HG03439 (cell line): ENCODE results near the gene GPR108.
"Not testable (repeated sequence)": the region's sequence is repeated elsewhere in the genome, so short reads cannot be mapped to it uniquely, and the experiment has no call there.

Experiments used
- ATAC-seq: cut with Tn5 transposase; IDR thresholded peaks from one replicate; pipeline ENCODE4 v1.9.1; 2021; ENCODE audit warnings: mild to moderate bottlenecking, moderate library complexity; ENCODE audit not compliant: unreplicated experiment

Gene GPR108

DNA sequence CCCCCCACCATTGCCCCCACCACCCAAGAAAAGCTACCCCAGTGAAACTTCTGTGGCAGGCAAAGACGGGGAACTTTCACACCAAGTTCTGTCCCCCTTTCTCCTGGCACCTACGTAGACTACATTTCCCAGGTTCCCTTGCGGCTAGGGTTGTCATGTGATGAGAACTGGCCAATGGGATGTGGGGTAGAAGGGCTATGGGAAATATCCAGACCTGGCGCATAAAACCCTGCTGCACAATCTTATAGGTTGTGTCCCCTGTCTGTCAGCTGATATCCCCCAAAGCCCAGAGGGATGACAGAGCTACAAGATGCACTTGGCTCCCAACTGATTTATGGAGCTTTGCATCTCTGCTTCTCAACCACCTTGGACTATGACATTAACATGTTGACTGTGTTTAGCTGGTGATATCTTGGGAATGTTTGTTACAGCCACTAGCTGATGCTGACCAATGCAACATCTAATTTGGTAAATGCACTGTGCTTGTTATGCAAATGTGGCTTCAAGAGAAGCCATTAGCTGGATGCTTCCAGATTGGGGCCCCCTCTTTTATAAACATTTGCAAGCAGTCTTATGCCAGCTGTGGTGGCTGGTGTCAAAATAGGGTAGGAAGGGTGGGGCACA is 23.8 kb upstream of the GPR108 start:
- no peak for ATAC-seq

DNA sequence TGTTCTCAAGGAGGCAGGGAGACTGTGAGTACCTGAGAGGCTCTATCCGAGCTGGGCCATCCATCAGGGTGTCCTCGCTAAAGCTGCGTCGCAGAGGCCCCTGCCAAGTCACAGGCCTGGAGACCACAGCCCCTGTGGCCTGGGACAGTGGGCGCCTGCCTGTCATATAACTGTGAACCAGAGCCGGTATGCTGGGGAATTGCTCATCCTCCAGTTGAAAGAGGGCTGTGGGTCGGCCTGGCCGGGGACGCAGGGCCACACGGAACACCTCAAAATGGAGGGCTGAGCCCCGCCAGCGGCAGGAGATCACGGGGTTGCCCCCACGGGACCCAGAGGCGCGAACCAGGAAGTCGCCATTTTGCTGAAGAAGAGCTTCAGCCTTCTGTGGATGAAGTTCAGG is 23.2 kb upstream of the GPR108 start:
- ATAC-seq, result no peak

DNA sequence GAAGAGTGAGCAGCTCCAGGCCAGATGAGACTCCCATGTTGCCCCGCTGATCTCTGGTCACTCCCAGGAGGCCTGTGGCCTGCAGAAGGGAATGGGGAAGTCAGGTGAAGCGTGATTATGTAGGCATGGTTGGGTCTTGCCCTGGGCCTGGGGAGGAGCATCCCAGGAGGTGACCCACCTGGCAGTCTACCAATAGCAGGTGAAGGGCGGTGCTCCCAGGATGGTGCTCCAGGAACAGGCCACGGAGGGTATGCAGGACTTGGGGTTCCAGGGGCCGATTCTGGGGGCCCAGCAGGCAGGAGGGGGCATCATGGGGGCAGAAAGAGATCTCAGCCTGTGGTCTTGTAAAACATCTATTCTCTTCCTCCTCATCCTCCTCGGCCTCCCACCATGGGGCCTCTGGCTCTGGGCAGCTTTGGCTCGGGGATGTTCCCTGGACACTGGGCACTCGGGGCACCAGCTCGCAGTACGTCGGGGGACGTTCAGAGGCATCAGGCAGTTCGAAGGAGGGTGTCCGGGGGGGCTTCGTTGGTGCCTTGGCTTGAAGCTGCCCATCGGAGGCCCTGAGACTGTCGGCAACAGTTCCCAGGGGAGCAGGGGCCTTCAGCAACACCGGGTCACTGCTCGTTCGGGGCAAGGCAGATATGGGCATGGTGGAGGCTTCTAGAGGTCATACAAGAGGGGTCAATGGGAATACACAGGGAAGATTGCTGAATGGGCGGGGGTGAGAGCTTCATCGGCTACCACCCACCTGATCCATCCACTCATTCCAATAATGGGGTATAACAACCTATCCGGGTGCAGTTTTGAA is 17.5 kb upstream of the GPR108 start:
- ATAC-seq, result no peak

DNA sequence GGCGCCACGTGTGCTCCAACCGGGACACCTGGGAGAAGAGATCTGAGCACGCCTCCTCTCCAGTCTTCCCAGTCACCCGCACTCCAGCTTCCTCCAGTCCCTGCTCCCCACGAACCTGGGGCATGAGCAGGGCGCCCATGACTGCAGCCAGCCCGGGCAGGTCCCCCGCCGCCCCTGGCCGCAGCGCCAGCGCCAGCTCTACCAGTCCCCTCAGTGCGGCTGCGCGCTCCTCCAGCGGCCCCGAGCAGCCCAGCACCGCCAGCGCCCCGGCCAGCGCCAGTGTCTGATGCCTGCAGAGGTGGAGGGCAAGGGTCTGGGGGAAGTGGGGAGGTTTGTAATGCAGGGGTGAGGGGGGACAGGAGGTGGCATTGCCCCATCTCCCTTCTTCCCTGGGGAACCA is 16.8 kb upstream of the GPR108 start:
- no peak for ATAC-seq

DNA sequence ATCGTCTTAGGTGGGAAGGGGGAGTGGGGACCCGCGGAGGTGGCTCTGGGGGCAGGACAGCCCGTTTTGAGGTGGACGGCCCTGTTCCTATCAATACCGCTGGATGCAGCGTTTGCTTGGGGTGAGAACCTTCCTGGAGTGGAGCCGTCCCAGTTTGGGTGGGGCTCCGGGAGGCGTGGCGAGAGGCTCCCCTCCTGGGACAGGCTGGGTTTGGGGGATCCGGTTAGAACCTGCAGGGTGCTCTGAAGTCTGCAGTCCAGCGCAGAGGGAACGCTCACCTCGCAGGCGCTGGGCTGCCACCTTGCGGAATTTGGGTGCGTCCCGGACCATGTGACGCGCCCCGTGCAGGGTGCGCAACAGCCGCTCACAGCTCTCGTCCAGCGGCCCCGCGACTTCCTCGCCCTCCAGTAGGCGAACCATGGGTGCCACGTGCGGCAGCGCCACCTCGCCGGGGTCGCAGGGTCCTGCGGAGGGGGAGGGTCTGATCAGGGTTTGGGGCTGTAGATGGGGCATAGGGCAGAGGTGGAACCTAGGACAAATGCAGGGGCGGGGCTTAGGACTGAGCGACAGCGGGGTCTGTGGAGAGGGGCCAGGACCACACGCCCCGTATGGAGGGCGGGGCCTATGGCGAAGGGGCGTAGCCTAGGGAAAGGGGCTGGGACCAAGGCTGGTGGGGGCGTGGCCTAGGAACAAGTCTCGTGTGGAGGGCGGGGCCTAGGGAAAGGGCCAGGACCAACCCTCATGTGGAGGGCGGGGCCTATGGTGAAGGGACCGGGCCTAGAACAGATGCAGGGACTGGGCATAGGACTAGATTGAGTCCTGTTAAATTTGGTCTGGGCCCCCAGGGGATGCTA is 16.0 kb upstream of the GPR108 start:
- peak; percentile 78 for ATAC-seq

DNA sequence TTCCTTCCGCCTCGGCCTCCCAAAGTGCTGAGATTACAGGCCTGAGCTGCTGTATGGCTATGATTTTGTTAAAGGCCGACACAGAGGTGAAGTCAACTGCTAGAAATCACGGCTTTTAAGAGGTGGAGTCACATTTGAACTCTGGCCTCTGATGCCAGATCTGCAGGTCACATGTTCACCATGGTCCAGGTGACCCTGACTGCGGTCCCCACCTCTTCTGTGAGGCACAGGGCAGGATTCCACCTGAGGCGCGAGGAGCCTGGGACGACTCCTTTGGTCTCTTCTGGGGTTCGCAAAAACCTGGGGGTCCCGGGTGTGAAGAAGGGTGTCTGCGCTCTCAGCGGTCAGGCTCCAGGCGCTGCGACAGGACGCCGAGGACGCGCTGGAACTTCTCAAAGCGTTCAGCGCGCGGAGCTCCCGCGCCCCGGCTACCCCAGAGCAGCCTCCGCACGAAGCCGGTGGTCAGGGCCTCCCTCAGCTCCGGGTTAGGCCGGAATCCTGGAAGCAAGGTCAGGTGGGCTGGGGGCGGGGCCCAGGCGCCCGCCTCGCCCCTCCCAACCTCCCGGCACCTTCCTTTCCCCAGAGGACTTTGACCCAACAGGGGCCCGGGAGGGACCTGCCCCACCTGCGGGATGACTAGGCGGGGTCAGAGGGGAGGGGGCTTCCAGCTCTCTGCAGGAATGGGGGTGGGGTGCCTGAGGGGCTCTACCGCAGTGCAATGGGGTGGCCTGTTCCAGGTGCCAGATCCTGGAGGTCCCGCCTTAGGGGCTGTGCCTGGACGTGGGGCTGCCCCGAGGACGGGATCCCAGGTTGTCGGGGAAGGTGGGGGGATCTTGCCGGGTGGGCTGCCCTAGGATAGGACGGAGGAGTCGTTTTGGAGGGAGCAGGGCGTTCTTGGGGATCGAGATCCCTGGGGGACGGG is 15.1 kb upstream of the GPR108 start:
- ATAC-seq, result no peak

DNA sequence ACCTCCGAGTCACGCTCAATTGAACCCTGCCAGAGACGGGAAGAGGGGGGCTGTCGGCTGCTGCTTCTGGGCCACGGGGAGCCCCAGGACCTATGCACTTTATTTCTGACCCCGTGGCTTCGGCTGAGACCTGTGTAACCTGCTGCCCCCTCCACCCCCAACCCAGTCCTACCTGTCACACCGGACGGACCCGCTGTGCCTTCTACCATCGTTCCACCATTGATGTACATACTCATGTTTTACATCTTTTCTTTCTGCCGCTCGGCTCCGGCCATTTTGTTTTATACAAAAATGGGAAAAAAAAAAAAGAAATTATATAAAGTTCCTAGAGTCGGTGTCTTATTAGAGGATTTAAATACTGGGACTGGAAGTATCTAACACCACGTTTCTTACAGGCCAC is 13.8 kb upstream of the GPR108 start:
- no peak for ATAC-seq

DNA sequence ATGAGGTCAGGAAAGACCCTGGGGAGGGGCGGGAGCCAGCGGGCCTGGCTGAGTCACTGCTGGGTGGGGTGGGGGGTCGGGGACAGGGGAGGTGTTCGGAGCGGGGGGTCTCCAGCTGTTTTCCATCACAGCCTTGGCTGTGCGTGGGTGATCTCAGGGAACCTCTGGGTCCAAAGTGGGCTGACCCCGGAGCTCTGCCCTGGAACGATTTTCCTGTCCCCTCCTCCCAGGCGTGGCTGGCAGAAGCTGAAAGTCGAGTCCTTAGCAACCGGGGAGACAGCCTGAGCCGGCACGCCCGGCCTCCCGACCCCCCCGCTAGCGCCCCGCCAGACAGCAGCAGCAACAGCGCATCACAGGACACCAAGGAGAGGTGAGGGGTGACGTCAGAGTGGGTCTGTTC is 12.7 kb upstream of the GPR108 start:
- ATAC-seq, result no peak

DNA sequence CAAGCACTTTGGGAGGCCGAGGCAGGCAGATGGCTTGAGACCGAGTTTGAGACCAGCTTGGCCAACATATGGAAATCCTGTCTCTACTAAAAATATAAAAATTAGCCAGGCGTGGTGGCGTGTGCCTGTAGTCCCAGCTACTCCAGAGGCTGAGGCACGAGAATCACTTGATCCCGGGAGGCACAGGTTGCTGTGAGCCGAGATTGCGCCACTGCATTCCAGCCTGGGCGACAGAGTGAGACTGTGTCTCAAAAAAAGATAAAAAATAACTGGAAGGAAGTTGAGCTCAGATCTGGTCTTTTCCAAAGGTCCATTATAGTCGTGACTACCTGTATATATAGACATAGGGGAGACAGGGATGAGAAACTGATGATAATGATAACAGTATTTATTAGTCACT is 11.2 kb upstream of the GPR108 start:
- not testable (repeated sequence) for ATAC-seq

DNA sequence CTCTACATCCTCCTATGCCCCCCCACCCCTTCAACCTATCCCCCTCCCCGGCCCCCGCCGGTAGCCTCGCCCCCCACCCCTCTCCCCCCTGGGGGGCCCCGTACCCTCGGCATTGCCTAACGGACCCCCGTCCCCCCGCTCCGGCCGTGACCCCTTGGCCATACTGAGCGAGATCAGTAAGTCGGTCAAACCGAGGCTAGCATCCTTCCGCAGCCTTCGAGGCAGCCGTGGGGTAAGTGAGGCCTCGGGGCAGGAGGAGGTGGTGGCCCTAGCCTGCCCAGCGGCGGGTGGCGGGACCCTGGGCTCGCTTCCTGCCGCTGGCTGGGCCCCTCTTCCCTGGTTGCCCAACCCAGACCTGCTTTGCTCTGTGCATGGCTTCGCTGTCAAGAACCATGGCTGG is 8.6 kb upstream of the GPR108 start:
- no peak for ATAC-seq

DNA sequence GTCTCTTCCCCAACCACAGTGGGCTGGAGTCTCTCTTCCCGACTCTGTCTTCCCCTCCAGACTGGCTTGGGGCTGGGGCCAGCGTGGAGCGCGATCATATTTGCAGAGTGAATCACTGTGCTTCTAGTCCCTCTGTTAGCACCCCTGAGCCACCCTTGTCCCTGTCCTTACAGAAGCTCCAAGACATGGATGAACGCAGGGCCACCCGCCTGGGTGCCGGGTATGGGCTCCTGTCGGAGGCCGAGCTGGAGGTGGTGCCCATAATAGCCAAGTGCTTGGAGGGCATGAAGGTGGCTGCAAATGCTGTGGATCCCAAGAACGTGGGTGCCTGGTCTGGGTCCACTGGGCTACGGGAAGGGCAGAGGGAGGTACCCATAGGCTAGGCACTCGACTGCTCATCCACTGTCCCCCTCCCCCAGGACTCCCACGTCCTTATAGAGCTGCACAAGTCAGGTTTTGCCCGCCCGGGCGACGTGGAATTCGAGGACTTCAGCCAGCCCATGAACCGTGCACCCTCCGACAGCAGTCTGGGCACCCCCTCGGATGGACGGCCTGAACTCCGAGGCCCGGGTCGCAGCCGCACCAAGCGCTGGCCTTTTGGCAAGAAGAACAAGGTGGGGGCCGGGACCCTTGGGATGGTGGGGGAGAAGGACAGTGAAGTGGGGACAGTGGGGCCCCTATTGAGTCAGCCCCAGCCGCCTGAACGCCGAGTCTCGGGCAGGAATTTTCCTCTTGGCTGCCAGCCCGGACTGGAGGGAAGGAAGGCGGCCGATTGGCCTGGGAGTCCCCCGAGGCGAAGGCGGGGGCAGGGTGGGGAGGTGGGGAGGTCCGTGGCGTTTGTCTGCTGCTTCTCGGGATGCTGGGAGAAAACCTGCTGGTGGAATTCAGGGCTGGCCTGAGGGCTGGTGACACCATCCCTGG is 7.3 kb upstream of the GPR108 start:
- no peak for ATAC-seq

DNA sequence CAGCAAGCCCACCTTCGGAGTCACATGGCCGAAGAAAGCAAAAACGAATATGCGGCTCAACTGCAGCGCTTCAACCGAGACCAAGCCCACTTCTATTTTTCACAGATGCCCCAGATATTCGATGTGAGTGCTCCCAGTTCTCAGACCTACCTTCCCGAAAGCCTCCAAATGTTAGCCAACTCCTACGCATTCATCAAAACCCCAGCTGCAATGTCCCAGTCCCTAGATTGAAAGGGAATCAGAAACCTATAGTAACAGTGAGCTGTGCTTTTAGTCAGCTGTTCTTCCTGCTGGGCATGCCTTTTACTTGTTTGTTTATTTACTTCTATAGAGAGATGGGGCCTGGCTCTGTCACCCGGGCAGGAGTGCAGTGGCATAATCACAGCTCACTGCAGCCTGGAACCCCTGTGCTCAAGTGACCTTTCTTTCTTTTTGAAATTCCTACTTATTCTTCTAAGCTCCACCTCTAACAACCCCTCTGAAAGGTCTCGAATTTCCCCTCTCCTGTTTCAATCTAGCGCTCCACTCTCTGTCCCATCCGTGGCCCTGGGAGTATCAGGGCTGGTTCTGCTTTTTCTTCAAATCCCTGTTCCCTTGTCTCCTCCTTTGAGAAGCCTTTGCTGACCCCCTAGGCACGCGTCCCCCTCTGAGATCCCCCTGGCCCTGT is 6.5 kb upstream of the GPR108 start:
- no peak for ATAC-seq

DNA sequence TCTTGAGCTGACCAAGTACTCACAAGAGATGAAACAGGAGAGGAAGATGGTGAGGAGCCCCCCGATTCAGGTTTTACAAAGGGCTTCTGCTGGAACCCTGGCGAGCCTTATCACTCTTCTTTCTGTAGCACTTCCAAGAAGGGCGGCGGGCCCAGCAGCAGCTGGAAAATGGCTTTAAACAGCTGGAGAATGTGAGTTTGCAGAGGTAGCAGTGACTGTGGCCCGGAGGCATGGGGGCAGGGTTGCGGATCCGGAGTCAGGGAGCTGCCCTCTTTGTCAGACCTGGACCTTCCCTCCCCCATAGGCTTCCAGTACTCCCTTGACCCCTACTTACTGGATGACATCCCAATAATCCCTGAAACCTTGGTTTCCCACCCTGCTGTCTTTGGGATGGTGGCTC is 5.7 kb upstream of the GPR108 start:
- ATAC-seq, result no peak

DNA sequence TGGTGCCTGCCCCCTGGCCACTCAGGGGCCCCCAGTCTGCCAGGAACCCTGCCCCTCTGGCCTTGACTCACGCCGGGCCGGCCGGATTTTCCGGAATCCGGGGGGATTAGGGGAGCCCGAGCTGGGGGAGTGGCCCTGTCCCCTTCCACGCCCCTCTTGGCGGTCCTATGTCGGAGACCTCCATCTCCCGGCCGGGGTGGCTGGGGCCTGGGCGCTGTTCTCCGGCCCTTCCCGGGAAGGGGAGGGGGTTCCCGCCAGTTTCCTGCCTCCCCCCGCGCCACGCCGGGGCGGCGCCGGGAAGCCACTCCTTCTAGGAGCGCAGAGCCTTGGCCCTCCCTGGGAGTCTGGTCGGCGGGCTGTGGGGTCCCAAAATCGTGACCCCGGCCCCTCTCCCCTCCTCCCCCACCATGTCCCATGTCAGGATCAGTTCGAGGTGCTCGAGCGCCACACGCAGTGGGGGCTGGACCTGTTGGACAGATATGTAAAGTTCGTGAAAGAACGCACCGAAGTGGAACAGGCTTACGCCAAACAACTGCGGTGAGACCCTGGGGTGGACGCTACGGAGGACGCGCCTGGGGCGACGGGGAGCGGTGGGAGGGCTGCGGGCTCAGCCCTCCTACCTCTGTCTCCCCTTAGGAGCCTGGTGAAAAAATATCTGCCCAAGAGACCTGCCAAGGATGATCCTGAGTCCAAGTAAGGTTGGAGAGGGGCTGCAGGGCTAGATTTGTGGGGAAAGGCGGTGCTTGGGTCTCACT is 3.4 kb upstream of the GPR108 start:
- ATAC-seq, result no peak

DNA sequence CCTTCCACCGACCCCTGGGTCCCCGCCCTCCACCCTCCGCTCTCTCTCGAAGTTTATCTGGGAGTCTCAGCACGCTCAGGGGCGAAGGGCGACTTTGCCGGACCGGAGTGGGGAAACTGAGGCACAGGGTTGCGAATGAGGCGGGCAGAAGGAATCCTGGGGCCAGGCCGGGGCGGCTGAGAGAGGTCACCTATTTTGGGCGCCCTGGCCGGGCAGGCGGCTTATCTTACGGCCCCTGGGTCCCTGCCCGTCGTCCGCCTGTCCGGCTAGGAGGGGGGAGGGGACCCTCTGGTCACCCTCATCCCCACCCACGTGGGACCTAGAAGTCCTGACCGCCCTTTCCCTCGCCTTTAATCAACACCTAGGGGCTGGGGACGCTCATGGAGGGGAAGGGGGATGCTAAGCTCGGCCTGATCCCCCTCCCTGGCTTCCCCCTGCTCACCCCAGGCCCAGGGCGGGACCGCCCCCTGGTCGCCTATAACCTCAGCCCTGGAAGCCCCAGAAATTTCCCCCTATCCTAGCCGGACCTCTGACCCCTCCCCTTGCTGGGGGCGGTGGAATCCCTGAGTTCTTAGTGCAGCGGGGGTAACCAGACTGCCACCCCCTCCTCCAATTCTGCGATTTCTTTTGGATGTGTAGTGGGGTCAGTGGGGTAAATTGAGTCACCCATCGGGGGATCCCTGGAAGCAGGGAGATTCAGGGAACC is 2.7 kb upstream of the GPR108 start:
- ATAC-seq, result no peak

DNA sequence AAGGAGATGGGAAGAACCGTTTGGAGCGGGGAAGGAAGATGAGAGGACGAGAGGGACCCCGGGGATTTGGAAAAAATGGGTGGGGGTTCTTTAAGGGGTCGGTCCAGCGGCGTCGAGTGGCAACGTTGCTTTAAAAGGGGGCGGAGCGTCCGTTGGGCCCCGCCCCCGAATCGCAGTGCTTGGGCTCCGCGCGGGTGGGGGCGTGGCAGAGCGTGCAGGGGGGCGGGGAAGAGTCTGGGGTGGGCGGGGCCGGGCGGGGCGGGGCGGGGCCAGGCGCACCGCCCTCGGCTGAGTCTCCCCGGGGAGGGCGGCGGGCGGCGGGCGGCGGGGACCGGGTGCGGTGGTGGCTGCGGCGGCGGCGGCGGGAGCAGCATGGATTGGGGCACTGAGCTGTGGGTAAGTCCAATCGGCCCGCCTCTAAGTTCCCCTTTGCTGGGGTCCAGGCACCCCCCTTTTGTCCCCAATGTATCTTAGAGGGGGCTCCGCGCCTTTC is 2.1 kb upstream of the GPR108 start, which contains the start of gene TRIP10:
Gene TRIP10 (plus strand): TSS at position 291 of the 493 bp plus-strand sequence. CDS start 82 bp downstream, at position 373.
- no peak for ATAC-seq

DNA sequence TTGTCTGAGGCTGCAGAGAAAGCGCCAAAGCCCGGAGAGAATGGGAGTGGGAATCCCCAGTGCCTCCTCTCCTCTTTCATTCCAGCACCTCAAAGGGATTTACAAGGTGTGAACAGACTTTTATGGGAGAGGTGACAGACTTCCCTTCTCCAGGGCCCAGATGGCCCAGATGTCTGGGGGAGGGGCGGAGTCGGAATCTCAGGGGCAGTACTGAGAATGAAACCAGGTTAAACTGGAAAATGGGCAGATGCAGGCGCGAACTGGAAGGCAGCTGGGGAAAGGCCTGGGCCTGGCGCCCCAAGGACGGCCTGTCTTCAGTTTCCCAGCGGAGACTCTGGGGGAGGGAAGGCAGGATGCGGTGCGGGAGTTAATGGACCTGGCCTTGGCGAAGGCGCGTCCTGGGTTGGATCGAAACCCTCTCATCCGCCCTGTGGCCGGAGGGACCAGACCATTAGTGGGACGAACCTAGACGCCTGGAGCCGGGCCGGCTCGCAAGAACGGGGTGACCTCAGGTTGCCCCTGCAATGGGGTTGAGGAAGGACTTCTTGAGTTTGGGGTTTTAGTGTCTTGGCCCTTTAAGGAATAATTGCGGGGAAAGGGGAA is 1.5 kb upstream of the GPR108 start:
- ATAC-seq, result no peak
